HepG2 (cell line): Measurements from ENCODE around the gene MFAP3L. TPM values are rescaled to one million over a fixed set of nuclear protein-coding genes. Genes with fewer than 3 reads are reported as not detected.

Source experiments
- FOXM1 ChIP-seq: sonication (generic); formaldehyde crosslinking; IDR thresholded peaks from 2 replicates; pipeline ENCODE4 v1.5.0; 2020; ENCODE audit warnings: missing genetic modification reagents
- HES4 ChIP-seq: sonication (generic); formaldehyde crosslinking; IDR thresholded peaks from 2 replicates; pipeline ENCODE4 v1.9.0; 2021; ENCODE audit warnings: mild to moderate bottlenecking, missing genetic modification reagents, borderline replicate concordance
- HOXD1 ChIP-seq: sonication (generic); formaldehyde crosslinking; IDR thresholded peaks from 2 replicates; pipeline ENCODE4 v1.5.0; 2020; ENCODE audit warnings: missing genetic modification reagents
- ISL2 ChIP-seq: sonication (generic); formaldehyde crosslinking; IDR thresholded peaks from 2 replicates; pipeline ENCODE4 v1.5.0; 2020; ENCODE audit warnings: missing genetic modification reagents
- KAT8 ChIP-seq: IDR thresholded peaks from 2 replicates; pipeline ENCODE4 v1.6.1; 2016; ENCODE audit warnings: missing genetic modification reagents, missing compliant biosample characterization
- RAD51 ChIP-seq: fragments of 450-650 bp; IDR thresholded peaks from 2 replicates; pipeline ENCODE4 v1.6.1; 2016; ENCODE audit warnings: borderline replicate concordance
- ZFP36L1 ChIP-seq: sonication (generic); formaldehyde crosslinking; IDR thresholded peaks from 2 replicates; pipeline ENCODE4 v1.8.0; 2022; ENCODE audit warnings: mild to moderate bottlenecking, missing genetic modification reagents, moderate library complexity
- ZNF292 ChIP-seq: sonication (generic); formaldehyde crosslinking; IDR thresholded peaks from 2 replicates; pipeline ENCODE4 v1.8.1; 2022; ENCODE audit warnings: mild to moderate bottlenecking, low read depth, missing genetic modification reagents, borderline replicate concordance
- ZNF607 ChIP-seq: sonication (generic); formaldehyde crosslinking; IDR thresholded peaks from 2 replicates; pipeline ENCODE4 v1.5.1; 2020; ENCODE audit warnings: missing genetic modification reagents, mild to moderate bottlenecking, borderline replicate concordance
- polyA plus RNA-seq, 8 experiments: library from polyadenylated mRNA; depleted of rRNA in 3 of 8; stranded (reverse) in 7 of 8; unstranded in 1 of 8; fragments of >200 nt; fragmentation: Illumina TruSeq in 4 of 8; extraction: Trizol in 4 of 8; gene quantifications; 2 replicates each; pipeline versions ENCODE4 v1.2.1 to v1.2.3, GENCODE V29; 2011 to 2016; ENCODE audit warnings: low read depth in 4 of 8, missing spikeins in 1 of 8, mixed read lengths in 1 of 8; ENCODE audit not compliant: insufficient read depth in 1 of 8
- total RNA-seq, 5 experiments: library from RNA; depleted of rRNA; stranded (reverse); fragments of >200 nt; fragmentation: Illumina TruSeq; extraction: Trizol; gene quantifications; 2 replicates each; pipeline ENCODE4 v1.2.3, GENCODE V29; 2016; ENCODE audit warnings: low read depth in 1 of 5
- TF ChIP-seq, protein P1 (sequence below): IDR thresholded peaks from 2 replicates; pipeline ENCODE4 v1.6.1; 2012; ENCODE audit warnings: inconsistent platforms
- TF ChIP-seq, protein P2 (sequence below): sonication (generic); formaldehyde crosslinking; IDR thresholded peaks from 2 replicates; pipeline ENCODE4 v1.9.0; 2022; ENCODE audit warnings: low read depth, missing genetic modification reagents
- TF ChIP-seq, protein P3 (sequence below): conservative IDR thresholded peaks from 2 replicates; pipeline ENCODE4 v1.6.1; 2018; ENCODE audit warnings: missing genetic modification reagents
- TF ChIP-seq, protein P4 (sequence below): sonication (generic); formaldehyde crosslinking; IDR thresholded peaks from 2 replicates; pipeline ENCODE4 v1.4.0; 2020; ENCODE audit warnings: mild to moderate bottlenecking, missing genetic modification reagents, borderline replicate concordance
- TF ChIP-seq, protein P5 (sequence below): sonication (generic); formaldehyde crosslinking; conservative IDR thresholded peaks from 2 replicates; pipeline ENCODE4 v1.4.0; 2020; ENCODE audit warnings: missing genetic modification reagents
- TF ChIP-seq, protein P6 (sequence below): sonication (generic); formaldehyde crosslinking; IDR thresholded peaks from 2 replicates; pipeline ENCODE4 v1.4.0; 2020; ENCODE audit warnings: missing genetic modification reagents; ENCODE audit errors: not compliant biosample characterization
- TF ChIP-seq, protein P7 (sequence below): sonication (generic); formaldehyde crosslinking; IDR thresholded peaks from 2 replicates; pipeline ENCODE4 v1.4.0; 2020; ENCODE audit warnings: missing genetic modification reagents

The MFAP3L gene
- total and polyA plus RNA-seq, 2 of the 13 experiments (the other 11 are each of a cell fraction or from before 2014, with no cell fraction given), result 1.5 to 3.6 TPM

DNA sequence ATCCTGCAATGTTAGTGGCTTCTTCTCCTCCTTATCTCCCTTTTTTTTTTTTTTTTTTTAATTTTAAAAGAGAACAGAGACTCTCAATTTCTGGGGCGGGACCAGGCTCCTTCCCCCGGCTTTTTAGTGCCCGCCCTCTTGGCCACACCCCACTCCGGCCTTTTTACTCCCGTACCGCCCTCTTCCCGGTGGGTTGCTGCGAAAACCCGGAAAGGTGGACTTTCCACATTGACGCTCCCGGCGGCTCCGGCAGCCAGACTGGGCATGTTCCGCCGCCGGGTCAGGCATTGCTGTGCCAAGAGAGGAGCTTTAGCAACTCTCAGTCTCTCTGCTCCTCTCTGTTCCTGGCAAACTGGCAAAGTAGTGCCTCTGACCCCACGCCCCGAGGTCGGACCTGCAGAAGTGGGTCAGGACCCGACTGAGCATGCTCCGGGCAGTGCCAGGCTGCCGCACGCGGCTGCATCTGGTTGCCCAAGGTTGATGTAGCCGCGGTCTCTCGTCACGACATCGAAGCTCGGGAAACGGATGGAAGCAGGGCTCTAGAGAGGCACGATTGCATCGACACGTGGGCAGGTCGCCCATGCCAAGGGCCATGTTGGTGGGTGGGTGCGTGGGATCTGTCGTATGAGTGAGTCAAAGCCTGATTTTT, 1.1 kb upstream of the MFAP3L start (continued):
- peak; percentile 78; the same call in 1 of the 2 replicates for TF ChIP-seq KAT8 (CRISPR knock-in tag)
- peak; percentile 89 for TF ChIP-seq ZNF607 (CRISPR knock-in tag)
- TF ChIP-seq, protein P1, sequence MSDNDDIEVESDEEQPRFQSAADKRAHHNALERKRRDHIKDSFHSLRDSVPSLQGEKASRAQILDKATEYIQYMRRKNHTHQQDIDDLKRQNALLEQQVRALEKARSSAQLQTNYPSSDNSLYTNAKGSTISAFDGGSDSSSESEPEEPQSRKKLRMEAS, result peak; percentile 99
- TF ChIP-seq, protein P2, sequence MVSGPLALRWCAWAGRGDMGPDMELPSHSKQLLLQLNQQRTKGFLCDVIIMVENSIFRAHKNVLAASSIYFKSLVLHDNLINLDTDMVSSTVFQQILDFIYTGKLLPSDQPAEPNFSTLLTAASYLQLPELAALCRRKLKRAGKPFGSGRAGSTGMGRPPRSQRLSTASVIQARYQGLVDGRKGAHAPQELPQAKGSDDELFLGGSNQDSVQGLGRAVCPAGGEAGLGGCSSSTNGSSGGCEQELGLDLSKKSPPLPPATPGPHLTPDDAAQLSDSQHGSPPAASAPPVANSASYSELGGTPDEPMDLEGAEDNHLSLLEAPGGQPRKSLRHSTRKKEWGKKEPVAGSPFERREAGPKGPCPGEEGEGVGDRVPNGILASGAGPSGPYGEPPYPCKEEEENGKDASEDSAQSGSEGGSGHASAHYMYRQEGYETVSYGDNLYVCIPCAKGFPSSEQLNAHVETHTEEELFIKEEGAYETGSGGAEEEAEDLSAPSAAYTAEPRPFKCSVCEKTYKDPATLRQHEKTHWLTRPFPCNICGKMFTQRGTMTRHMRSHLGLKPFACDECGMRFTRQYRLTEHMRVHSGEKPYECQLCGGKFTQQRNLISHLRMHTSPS (CRISPR knock-in tag), result peak; percentile 78
- peak; percentile 78; the same call in 1 of the 2 replicates for TF ChIP-seq HES4 (CRISPR knock-in tag)
- 0 out of 2 replicates have a peak, but pooled peaks have one; percentile 41 for TF ChIP-seq ISL2 (CRISPR knock-in tag)
- TF ChIP-seq ZNF292 (CRISPR knock-in tag), result peak; percentile 39; the same call in 1 of the 2 replicates
- peak; percentile 91 for TF ChIP-seq ZFP36L1
- TF ChIP-seq, protein P3, sequence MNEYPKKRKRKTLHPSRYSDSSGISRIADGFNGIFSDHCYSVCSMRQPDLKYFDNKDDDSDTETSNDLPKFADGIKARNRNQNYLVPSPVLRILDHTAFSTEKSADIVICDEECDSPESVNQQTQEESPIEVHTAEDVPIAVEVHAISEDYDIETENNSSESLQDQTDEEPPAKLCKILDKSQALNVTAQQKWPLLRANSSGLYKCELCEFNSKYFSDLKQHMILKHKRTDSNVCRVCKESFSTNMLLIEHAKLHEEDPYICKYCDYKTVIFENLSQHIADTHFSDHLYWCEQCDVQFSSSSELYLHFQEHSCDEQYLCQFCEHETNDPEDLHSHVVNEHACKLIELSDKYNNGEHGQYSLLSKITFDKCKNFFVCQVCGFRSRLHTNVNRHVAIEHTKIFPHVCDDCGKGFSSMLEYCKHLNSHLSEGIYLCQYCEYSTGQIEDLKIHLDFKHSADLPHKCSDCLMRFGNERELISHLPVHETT (CRISPR knock-in tag), result peak; percentile 69; the same call in 1 of the 2 replicates
- TF ChIP-seq, protein P4, sequence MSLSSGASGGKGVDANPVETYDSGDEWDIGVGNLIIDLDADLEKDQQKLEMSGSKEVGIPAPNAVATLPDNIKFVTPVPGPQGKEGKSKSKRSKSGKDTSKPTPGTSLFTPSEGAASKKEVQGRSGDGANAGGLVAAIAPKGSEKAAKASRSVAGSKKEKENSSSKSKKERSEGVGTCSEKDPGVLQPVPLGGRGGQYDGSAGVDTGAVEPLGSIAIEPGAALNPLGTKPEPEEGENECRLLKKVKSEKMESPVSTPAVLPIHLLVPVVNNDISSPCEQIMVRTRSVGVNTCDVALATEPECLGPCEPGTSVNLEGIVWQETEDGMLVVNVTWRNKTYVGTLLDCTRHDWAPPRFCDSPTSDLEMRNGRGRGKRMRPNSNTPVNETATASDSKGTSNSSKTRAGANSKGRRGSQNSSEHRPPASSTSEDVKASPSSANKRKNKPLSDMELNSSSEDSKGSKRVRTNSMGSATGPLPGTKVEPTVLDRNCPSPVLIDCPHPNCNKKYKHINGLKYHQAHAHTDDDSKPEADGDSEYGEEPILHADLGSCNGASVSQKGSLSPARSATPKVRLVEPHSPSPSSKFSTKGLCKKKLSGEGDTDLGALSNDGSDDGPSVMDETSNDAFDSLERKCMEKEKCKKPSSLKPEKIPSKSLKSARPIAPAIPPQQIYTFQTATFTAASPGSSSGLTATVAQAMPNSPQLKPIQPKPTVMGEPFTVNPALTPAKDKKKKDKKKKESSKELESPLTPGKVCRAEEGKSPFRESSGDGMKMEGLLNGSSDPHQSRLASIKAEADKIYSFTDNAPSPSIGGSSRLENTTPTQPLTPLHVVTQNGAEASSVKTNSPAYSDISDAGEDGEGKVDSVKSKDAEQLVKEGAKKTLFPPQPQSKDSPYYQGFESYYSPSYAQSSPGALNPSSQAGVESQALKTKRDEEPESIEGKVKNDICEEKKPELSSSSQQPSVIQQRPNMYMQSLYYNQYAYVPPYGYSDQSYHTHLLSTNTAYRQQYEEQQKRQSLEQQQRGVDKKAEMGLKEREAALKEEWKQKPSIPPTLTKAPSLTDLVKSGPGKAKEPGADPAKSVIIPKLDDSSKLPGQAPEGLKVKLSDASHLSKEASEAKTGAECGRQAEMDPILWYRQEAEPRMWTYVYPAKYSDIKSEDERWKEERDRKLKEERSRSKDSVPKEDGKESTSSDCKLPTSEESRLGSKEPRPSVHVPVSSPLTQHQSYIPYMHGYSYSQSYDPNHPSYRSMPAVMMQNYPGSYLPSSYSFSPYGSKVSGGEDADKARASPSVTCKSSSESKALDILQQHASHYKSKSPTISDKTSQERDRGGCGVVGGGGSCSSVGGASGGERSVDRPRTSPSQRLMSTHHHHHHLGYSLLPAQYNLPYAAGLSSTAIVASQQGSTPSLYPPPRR (CRISPR knock-in tag), result 0 out of 2 replicates have a peak, but pooled peaks have one; percentile 51
- TF ChIP-seq FOXM1 (CRISPR knock-in tag), result no peak
- TF ChIP-seq, protein P5, sequence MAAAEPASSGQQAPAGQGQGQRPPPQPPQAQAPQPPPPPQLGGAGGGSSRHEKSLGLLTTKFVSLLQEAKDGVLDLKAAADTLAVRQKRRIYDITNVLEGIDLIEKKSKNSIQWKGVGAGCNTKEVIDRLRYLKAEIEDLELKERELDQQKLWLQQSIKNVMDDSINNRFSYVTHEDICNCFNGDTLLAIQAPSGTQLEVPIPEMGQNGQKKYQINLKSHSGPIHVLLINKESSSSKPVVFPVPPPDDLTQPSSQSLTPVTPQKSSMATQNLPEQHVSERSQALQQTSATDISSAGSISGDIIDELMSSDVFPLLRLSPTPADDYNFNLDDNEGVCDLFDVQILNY (CRISPR knock-in tag), result no peak
- TF ChIP-seq, protein P6, sequence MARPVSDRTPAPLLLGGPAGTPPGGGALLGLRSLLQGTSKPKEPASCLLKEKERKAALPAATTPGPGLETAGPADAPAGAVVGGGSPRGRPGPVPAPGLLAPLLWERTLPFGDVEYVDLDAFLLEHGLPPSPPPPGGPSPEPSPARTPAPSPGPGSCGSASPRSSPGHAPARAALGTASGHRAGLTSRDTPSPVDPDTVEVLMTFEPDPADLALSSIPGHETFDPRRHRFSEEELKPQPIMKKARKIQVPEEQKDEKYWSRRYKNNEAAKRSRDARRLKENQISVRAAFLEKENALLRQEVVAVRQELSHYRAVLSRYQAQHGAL (CRISPR knock-in tag), result no peak
- TF ChIP-seq, protein P7, sequence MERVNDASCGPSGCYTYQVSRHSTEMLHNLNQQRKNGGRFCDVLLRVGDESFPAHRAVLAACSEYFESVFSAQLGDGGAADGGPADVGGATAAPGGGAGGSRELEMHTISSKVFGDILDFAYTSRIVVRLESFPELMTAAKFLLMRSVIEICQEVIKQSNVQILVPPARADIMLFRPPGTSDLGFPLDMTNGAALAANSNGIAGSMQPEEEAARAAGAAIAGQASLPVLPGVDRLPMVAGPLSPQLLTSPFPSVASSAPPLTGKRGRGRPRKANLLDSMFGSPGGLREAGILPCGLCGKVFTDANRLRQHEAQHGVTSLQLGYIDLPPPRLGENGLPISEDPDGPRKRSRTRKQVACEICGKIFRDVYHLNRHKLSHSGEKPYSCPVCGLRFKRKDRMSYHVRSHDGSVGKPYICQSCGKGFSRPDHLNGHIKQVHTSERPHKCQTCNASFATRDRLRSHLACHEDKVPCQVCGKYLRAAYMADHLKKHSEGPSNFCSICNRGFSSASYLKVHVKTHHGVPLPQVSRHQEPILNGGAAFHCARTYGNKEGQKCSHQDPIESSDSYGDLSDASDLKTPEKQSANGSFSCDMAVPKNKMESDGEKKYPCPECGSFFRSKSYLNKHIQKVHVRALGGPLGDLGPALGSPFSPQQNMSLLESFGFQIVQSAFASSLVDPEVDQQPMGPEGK (CRISPR knock-in tag), result peak; percentile 55; the same call in 1 of the 2 replicates
- TF ChIP-seq RAD51, result no peak
- TF ChIP-seq HOXD1 (CRISPR knock-in tag), result no peak
